Measurements from ENCODE around the gene EPS8L2.
"Not testable (repeated sequence)": the region's sequence is repeated elsewhere in the genome, so short reads cannot be mapped to it uniquely, and the experiment has no call there.

Gene EPS8L2

DNA sequence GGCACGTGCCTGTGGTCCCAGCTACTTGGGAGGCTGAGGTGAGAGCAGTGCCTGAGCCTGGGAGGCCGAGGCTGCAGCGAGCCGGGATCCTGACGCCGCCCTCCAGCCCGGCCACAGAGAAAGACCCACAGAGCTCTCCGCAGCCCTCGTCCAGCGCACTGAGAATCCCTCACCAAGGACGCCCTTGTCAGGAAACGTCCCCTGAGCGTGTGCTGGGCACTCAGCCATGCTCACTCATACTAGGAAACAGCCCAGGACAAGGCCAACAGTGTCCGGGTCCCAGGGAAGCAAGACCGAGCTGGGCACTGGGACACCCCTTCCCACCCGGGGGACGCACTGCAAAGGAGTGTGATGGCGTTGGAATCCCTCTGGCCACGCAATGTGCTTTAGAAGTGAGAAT lies 25.6 kb upstream of the EPS8L2 start:
- H3K27ac ChIP-seq: no peak overlapping the region
- TF ChIP-seq, protein P1, sequence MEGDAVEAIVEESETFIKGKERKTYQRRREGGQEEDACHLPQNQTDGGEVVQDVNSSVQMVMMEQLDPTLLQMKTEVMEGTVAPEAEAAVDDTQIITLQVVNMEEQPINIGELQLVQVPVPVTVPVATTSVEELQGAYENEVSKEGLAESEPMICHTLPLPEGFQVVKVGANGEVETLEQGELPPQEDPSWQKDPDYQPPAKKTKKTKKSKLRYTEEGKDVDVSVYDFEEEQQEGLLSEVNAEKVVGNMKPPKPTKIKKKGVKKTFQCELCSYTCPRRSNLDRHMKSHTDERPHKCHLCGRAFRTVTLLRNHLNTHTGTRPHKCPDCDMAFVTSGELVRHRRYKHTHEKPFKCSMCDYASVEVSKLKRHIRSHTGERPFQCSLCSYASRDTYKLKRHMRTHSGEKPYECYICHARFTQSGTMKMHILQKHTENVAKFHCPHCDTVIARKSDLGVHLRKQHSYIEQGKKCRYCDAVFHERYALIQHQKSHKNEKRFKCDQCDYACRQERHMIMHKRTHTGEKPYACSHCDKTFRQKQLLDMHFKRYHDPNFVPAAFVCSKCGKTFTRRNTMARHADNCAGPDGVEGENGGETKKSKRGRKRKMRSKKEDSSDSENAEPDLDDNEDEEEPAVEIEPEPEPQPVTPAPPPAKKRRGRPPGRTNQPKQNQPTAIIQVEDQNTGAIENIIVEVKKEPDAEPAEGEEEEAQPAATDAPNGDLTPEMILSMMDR (conservative IDR thresholded peaks at IDR 0.05): no peak
- no peak for TF ChIP-seq ZFX (IDR thresholded peaks at IDR 0.05)

GRCh38 chr11:680970-681369 lies 25.1 kb upstream of the EPS8L2 start:
- TF ChIP-seq, protein P1 (conservative IDR thresholded peaks at IDR 0.05): no peak
- no peak for TF ChIP-seq ZFX (IDR thresholded peaks at IDR 0.05)
- H3K27ac ChIP-seq: no peak overlapping the region

DNA sequence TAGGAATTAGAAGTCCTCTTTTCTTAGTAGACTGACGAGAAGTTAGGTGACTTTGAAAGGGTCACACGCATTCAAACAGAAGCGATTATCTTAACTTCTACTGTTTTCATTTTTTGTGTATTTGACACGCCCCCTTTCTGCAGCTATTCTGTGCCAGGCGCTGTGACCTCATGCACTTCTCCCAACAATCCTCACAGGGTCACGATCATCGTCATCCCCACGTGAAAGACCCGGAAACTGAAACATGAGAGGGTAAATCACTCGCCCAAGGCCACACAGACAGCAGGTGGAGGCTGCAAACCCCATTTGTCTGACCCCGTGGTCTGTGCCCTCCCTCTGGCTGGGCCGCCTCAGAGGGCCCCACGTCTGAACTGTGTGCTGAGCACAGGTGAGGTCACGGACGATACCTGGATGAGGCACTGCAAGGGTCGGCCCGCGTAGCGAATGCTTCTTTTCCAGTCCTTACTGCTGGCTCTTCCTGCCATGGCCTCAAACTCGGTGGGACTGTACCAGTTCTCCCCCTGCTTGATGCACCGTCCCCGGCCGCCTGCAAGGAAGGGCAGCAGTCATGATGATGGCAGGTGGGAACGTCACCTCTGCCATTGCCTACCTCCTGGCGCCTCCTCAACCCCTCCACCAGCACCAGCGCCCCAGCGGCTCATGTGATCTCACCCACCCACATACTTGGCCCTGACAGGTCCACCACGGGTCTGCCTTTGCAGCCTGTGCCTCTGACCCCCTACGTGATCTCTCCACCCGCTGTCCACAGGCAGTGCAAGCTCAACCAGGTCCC lies 19.4 kb upstream of the EPS8L2 start:
- H3K27ac ChIP-seq: no peak overlapping the region
- no peak for TF ChIP-seq ZFX (IDR thresholded peaks at IDR 0.05)
- TF ChIP-seq, protein P1 (conservative IDR thresholded peaks at IDR 0.05): no peak

- no peak overlapping the region for H3K27ac ChIP-seq
- no peak for TF ChIP-seq ZFX (IDR thresholded peaks at IDR 0.05)
- TF ChIP-seq, protein P1 (conservative IDR thresholded peaks at IDR 0.05): no peak
Observed at GRCh38 chr11:687751-688150, 18.3 kb upstream of the EPS8L2 start.

- TF ChIP-seq ZFX (IDR thresholded peaks at IDR 0.05): no peak
- TF ChIP-seq, protein P1 (conservative IDR thresholded peaks at IDR 0.05): no peak
- H3K27ac ChIP-seq: no peak overlapping the region
Observed at GRCh38 chr11:688681-689080, 17.4 kb upstream of the EPS8L2 start.

GRCh38 chr11:689625-690024 lies 16.4 kb upstream of the EPS8L2 start:
- TF ChIP-seq, protein P1 (conservative IDR thresholded peaks at IDR 0.05): no peak
- no peak for TF ChIP-seq ZFX (IDR thresholded peaks at IDR 0.05)
- H3K27ac ChIP-seq: no peak overlapping the region

DNA sequence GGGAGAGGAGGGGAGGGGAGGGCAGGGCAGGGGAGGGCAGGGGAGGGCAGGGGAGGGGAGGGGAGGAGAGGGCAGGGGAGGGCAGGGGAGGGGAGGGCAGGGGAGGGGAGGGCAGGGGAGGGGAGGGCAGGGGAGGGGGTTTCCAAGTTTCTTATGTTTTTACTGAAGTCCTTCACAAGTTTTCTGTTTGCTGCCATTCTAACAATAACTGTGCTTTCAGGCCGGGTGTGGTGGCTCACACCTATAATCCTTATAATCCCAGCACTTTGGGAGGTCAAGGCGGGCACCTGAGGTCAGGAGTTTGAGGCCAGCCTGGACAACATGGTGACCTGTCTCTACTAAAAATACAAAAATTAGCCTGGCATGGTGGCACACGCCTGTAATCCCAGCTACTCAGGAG lies 15.8 kb upstream of the EPS8L2 start:
- H3K27ac ChIP-seq: not testable (repeated sequence)
